ENCODE results near the gene ID1. TPM values are rescaled to one million over a fixed set of nuclear protein-coding genes. Genes with fewer than 3 reads are reported as not detected.
A peak's percentile ranks its signal among the peaks of the same experiment; 100 is the strongest.

The ID1 gene
- polyA plus RNA-seq, 2 of the 4 experiments (the other 2 are of a cell fraction): 237 to 432 TPM

DNA sequence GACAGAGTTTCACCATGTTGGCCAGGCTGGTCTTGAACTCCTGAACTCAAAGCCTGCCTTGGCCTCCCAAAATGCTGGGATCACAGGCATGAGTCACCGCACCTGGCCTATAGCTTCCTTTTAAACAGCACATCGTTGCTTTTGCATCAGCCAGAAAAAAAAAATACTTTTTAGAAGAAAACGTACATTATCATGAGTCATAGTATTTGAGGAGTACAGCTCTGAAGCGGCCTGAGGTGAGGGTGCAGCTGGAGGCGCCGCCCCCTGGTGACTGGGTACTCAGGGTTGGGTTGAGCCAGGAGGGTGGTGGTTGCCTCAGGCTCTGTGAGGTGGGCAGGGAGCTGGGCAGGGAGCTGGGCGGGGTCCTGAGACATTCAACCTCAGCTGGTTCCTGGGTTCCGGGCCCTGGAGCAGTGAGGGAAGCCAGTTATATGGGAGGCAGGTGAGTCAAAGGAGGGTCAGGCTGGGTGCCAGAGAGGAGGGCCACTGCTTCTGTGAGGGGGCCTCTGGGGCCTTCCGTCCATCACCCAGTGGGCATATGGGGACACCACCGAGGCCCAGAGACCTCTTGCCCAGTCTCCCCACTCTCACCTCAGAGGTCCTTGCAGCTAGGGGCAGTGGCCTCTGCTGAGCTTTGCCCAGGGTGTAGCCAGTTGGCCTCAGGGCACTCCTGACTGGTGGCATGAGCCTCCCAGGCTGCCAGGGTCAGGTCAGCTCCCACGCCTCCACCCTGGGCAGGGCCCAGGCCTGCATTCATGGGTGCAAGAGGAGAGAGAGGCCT is 11.7 kb upstream of the ID1 start (continued):
- TF ChIP-seq ATOH8 (CRISPR knock-in tag; IDR thresholded peaks at IDR 0.05; ENCODE audit: low read depth): no peak
- peak; percentile 80; the same call in 1 of the 2 replicates for TF ChIP-seq RARB (CRISPR knock-in tag; IDR thresholded peaks at IDR 0.05)
- TF ChIP-seq ZSCAN20 (CRISPR knock-in tag; IDR thresholded peaks at IDR 0.05): no peak
- TF ChIP-seq GATA3 (IDR thresholded peaks at IDR 0.05; ENCODE audit: borderline replicate concordance): peak; percentile 76
- TF ChIP-seq, protein P1, sequence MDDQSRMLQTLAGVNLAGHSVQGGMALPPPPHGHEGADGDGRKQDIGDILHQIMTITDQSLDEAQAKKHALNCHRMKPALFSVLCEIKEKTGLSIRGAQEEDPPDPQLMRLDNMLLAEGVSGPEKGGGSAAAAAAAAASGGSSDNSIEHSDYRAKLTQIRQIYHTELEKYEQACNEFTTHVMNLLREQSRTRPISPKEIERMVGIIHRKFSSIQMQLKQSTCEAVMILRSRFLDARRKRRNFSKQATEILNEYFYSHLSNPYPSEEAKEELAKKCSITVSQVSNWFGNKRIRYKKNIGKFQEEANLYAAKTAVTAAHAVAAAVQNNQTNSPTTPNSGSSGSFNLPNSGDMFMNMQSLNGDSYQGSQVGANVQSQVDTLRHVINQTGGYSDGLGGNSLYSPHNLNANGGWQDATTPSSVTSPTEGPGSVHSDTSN (IDR thresholded peaks at IDR 0.05): peak; percentile 67; the same call in 1 of the 2 replicates
- TF ChIP-seq HEYL (CRISPR knock-in tag; IDR thresholded peaks at IDR 0.05): peak; percentile 64
- TF ChIP-seq HOXB5 (CRISPR knock-in tag; IDR thresholded peaks at IDR 0.05): no peak
- TF ChIP-seq CBX8 (IDR thresholded peaks at IDR 0.05): no peak
- no peak for TF ChIP-seq BHLHE40 (IDR thresholded peaks at IDR 0.05; ENCODE audit: low read depth, low read length)
- peak; percentile 70 to 86 for TF ChIP-seq JUN (IDR thresholded peaks at IDR 0.05)
- TF ChIP-seq RAD21 (conservative IDR thresholded peaks at IDR 0.05 in 1 of 2, IDR thresholded peaks at IDR 0.05 in 1 of 2): peak; percentile 25 to 45; a peak in 2 of 5 replicates
- 0 out of 2 replicates have a peak, but pooled peaks have one; percentile 64 for TF ChIP-seq MYC (IDR thresholded peaks at IDR 0.05; ENCODE audit: borderline replicate concordance, low read length)
- peak; percentile 82 for TF ChIP-seq JUNB (IDR thresholded peaks at IDR 0.05)
- TF ChIP-seq RCOR1 (IDR thresholded peaks at IDR 0.05; ENCODE audit: low read depth, low read length): 0 out of 2 replicates have a peak, but pooled peaks have one; percentile 5
- peak; percentile 82 for TF ChIP-seq HOXB13 (CRISPR knock-in tag; IDR thresholded peaks at IDR 0.05; ENCODE audit: low read depth)
- TF ChIP-seq POLR2A (IDR thresholded peaks at IDR 0.05; ENCODE audit: low read length): peak; percentile 39
- TF ChIP-seq TP53 (CRISPR knock-in tag; IDR thresholded peaks at IDR 0.05): peak; percentile 64; the same call in 1 of the 2 replicates
- 0 out of 2 replicates have a peak, but pooled peaks have one; percentile 40 for TF ChIP-seq CHD4 (IDR thresholded peaks at IDR 0.05; ENCODE audit: borderline replicate concordance)

- Histone ChIP-seq H3K4me3 (peak overlapping the region; percentile 62), H3K27ac (peak overlapping the region; percentile 98), H3K4me1 (peaks cover 50% of the 10 kb centered on the region), H3K9me3 (no peaks in the 10 kb centered on the region), H3K4me2 (peak overlapping the region; percentile 95)
- 10% methylated on average over 13 of the region's 13 CpGs for WGBS (ENCODE audit: missing lambda C conversion rate)
- DNase-seq (ENCODE audit: low read depth in 1 of 2, low spot score in 1 of 2): no peak
- POLR2A ChIA-PET: interaction anchor here (1.0 to 3.9 kb wide), 12 partner anchors 11 to 123 kb away, joined by 4 to 265 read pairs (median 19); partner anchors contain the start of gene ID1
- no peak for ATAC-seq
- CTCF ChIA-PET: interaction anchor here (0.9 to 12.9 kb wide), 12 partner anchors 8 to 34 kb away, joined by 3 to 172 read pairs (median 10); partner anchors contain the start of gene ID1
- no peak for FAIRE-seq
- no peak for TF ChIP-seq RAD21 (conservative IDR thresholded peaks at IDR 0.05 in 1 of 2, IDR thresholded peaks at IDR 0.05 in 1 of 2)
- no peak for TF ChIP-seq HDAC2 (IDR thresholded peaks at IDR 0.05)
- TF ChIP-seq ZSCAN20 (CRISPR knock-in tag; IDR thresholded peaks at IDR 0.05): 0 out of 2 replicates have a peak, but pooled peaks have one; percentile 32
- TF ChIP-seq MYC (IDR thresholded peaks at IDR 0.05; ENCODE audit: borderline replicate concordance, low read length): peak; percentile 3; the same call in 1 of the 2 replicates
- peak; percentile 64; the same call in 1 of the 2 replicates for TF ChIP-seq TP53 (CRISPR knock-in tag; IDR thresholded peaks at IDR 0.05)
- TF ChIP-seq POLR2A (IDR thresholded peaks at IDR 0.05; ENCODE audit: low read length): peak; percentile 22; the same call in 1 of the 2 replicates
- 0 out of 2 replicates have a peak, but pooled peaks have one; percentile 11 for TF ChIP-seq PHF8 (IDR thresholded peaks at IDR 0.05; ENCODE audit: borderline replicate concordance, low read depth)
- peak; percentile 14; the same call in 1 of the 2 replicates for TF ChIP-seq HOXB5 (CRISPR knock-in tag; IDR thresholded peaks at IDR 0.05)
- TF ChIP-seq REST (IDR thresholded peaks at IDR 0.05): peak; percentile 24; the same call in 1 of the 2 replicates
Measured at GRCh38 chr20:31594002-31594557, 11.0 kb upstream of the ID1 start.

Measured in A549 (cell line).